NCI-H526 (cell line): Measurements from ENCODE around the gene KRTAP17-1.
"Not testable (repeated sequence)": the region's sequence is repeated elsewhere in the genome, so short reads cannot be mapped to it uniquely, and the experiment has no call there.

ENCODE experiments used
- DNase-seq, 2 experiments: peaks; one replicate each; lab custom pipeline; 2025; lab: John Stamatoyannopoulos, UW

The KRTAP17-1 gene

DNA sequence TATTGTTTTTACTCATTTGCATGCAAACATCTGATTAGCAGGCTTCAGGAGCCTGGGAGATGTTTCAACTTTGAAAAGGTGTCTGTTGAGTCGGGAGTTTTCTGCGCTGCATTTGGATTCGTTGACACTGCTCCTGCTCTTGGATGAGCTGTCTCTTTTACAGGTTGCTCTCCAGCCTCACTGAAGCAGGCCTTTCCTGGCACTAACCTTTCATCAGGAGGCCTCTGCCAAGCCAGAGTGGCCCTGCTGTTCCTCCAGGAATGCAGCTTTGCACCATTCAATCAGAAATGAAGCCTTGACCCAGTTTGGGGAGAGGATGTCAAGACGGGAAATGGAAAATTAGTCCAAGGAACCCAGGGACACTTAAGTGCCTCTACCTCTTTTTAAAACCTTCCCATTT lies 12.5 kb downstream of the KRTAP17-1 start:
- DNase-seq: no peak

GRCh38 chr17:41301916-41302901 lies 13.3 kb downstream of the KRTAP17-1 start, which contains the start of gene KRTAP29-1:
TSS of gene KRTAP29-1 (minus strand) at chr17:41302851. CDS start at chr17:41302851, 0 bp downstream.
- DNase-seq: no peak

- no peak for DNase-seq
These were observed 14.2 kb downstream of the KRTAP17-1 start for GRCh38 chr17:41301204-41301790.

DNA sequence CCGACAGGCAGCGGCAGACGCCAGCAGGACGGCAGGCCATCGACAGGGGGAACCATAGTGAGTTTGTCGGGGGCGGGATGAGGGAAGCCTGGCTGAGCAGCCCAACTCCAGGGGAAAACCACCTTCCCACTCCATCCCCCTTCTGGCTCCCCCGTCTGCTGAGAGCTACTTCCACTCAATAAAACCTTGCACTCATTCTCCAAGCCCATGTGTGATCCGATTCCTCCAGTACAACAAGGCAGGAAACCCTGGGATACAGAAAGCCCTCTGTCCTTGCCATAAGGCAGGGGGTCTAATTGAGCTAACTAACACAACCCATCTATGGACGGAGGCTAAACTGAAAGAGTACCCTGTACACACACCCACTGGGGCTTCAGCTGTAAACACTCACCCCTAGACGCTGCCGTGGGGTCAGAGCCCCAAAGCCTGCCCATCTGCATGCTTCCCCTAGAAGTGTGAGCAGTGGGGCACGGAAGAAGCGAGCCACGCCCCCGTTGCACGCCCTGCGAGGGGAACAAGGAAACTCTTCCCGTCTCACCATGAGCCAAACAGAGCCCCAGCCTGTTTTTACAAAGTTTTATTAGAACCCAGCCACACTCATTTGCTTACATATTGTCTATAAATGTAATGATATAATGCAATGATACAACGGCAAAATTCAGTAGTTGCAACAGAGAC lies 16.9 kb downstream of the KRTAP17-1 start:
- DNase-seq: no peak

- no peak for DNase-seq
These were observed 18.7 kb downstream of the KRTAP17-1 start for GRCh38 chr17:41296846-41297245.

DNA sequence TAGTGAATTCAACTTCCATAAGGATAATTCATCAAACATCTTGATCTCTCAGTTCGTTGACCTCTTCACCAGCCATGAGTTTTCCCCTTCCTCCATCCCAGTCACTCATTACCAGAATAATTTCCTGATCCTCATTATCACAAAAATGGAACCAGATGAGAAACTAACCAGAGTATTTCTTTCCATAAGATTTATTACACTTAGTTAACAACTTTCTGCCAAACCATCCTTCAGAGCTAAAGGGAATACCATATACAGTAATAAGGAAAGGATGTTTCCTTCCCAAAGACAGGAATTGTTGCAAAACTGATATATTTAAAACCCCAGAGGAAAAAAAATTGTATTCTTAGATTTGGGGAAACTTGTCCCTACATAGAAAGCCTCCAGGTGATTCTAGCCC lies 21.5 kb downstream of the KRTAP17-1 start:
- DNase-seq: no peak

- no peak for DNase-seq
These were observed 28.5 kb downstream of the KRTAP17-1 start for GRCh38 chr17:41287050-41287449.

GRCh38 chr17:41284546-41284945 lies 31.0 kb downstream of the KRTAP17-1 start:
- no peak for DNase-seq

- no peak for DNase-seq
These were observed 31.5 kb downstream of the KRTAP17-1 start for GRCh38 chr17:41284043-41284442.

- no peak for DNase-seq
These were observed 37.1 kb downstream of the KRTAP17-1 start for GRCh38 chr17:41278176-41278955.

DNA sequence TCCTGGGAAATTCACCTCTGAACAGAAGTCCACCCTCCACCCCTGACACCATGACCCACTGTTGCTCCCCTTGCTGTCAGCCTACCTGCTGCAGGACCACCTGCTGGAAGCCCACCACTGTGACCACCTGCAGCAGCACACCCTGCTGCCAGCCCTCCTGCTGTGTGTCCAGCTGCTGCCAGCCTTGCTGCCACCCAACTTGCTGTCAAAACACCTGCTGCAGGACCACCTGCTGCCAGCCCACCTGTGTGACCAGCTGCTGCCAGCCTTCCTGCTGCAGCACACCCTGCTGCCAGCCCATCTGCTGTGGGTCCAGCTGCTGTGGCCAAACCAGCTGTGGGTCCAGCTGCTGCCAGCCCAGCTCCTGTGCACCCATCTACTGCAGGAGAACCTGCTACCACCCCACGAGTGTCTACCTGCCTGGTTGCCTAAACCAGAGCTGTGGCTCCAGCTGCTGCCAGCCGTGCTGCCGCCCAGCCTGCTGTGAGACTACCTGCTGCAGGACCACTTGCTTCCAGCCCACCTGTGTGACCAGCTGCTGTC lies 39.8 kb downstream of the KRTAP17-1 start, which contains the start of gene KRTAP9-7:
TSS of gene KRTAP9-7 (plus strand) at position 51 of the 543 bp plus-strand sequence. CDS start at position 51, 0 bp downstream.
- not testable (repeated sequence) for DNase-seq

DNA sequence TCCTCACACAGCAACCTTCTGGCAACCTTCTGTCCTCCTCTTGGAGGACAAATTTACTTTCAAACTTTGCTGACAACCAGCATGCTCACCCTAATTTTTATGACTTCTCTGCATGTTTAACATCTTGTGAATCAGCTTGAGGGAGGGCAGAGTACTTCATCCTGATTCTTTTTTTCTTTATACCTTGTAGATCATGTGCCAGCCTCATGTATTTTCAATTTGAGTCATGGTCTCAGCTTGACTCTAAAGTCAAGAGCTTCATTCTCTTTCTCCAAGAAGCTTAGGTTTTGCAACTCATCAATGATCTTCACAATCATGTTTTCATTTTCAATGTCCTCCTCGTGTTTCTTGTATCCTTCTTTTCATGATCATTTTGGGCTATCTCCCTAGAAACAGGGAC lies 43.7 kb downstream of the KRTAP17-1 start:
- DNase-seq: no peak

GRCh38 chr17:41271323-41271722 lies 44.2 kb downstream of the KRTAP17-1 start:
- DNase-seq: not testable (repeated sequence)

GRCh38 chr17:41267711-41268110 lies 47.8 kb downstream of the KRTAP17-1 start:
- no peak for DNase-seq

DNA sequence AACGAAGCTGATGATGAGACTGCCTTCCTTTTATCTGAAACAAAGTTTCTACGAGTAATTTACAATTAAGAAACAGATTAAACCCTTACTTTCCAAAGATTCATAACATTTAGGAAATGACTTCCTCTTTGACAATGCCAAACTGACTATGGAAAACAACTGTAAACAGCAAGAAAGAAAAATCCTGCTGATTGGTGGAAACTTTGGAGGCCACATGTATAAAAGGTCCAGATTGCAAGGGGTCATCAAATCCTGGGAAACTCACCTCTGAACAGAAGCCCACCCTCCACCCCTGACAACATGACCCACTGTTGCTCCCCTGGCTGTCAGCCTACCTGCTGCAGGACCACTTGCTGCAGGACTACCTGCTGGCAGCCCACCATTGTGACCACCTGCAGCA lies 50.4 kb downstream of the KRTAP17-1 start, which contains the start of gene KRTAP9-6:
TSS of gene KRTAP9-6 (plus strand) at position 301 of the 400 bp plus-strand sequence. CDS start at position 301, 0 bp downstream.
- DNase-seq: no peak
